SW480 (cell line): ENCODE data around the gene FRS3.
"Not testable (repeated sequence)": the region's sequence is repeated elsewhere in the genome, so short reads cannot be mapped to it uniquely, and the experiment has no call there.

Source experiments
- DNase-seq: peaks from one replicate; pipeline ENCODE4 v3.0.0-alpha.2; 2016; ENCODE audit warnings: low spot score

FRS3 gene

DNA sequence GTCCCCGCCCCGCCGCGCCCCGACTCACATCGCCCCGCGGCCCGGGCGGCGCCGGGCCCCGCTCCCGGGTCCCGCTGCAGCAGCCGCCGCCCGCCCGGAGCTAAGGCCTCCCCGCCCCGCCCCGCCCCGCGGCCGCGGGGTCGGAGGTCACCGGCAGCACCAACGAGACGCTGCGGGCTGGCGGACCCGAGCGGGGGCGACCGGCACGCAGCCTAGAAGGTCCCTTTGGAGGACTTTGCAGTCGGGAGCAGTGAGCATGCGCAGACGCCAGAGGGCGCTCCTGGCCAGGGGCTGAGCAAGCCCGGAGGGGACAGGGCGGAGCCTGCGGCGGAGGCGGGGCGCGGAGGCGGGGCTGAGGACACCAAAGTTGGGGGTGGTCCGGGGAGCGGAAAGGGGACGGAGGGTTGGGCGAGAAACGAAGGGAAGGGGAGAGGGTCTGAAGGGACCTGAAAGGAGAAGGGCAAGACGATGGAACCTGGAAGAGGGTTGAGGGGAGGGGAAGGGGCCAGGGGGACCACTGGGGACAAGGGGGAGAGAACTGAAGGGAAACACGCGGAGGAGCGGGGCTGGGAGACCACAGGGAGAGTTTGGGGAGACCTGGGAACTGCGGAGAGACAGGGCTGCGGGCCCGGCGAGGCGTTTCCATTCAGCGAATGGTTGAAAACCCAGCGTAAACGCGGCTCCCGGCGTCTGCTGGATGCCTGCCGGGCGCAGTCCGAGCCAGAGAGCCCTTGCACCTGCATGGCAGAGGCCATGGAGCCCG, at the start of gene FRS3:
Gene FRS3 (minus strand): TSS at position 113 of the 763 bp plus-strand sequence. CDS start 2,913 bp downstream, outside the sequence.
- peak; percentile 86 for DNase-seq

GRCh38 chr6:41826343-41827022, 46.8 kb upstream of the FRS3 start:
- DNase-seq = no peak

DNA sequence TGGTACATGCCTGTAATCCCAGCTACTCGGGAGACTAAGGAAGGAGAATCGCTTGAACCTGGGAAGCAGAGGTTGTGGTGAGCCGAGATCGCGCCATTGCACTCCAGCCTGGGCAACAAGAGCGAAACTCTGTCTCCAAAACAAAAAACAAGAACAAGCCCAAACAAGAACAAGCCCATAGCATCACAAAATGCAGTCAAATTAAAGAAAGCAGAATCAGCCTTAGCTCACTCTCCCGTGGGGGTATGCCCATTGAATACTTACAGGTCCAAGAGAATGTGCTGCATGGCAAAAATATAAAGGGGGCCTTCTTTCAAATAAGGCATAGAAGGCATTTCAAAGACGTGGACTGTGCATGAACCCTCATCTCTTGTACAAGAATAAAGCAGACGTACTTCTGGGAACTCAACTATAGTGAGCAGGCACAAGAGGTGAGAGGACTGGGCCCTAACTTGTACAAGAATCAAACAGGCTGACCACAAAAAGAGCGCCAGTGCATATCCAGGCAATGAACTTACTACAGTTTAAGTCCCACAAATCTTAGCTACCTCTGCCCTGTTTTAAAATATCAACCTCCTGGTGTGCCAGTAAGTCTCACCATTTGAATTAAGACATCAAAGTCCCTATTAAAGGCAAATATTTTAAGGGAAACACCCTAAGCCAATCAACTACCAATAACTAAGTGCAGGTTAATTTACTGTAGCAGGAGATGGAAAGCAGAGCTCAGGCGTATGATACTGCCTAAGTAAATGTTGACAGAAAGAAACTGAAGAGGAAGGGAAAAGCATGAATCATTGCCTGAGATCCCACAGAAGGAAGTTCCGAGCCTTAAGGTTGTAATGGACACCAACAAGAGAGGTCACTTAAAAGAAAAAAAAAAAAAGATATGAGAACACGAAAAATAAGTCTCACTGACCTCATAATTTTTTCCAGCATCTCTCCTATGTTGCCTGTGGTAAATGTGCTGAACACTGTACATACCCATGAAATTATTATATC, 45.2 kb upstream of the FRS3 start:
- no peak for DNase-seq

DNA sequence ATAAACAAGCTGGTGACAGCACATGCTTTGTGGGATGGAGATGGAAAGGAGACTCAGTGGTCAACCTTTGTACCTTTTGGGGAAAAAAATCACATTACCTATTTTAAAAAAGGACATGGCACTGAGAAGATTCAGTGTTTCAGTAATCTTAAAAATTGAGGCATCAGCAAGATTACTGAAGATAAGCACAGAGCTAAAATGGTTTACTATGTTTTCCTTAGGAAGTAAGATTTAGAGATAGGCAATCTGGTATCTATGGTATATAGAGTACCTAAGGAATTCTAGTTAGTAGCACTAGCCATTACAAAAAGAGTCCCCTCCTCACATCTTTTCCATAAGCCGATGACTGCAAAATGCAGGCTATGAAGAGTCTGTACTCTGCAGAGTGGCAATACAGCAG, 43.5 kb upstream of the FRS3 start:
- no peak for DNase-seq

- DNase-seq = no peak
These were observed 42.3 kb upstream of the FRS3 start for GRCh38 chr6:41822021-41822420.

GRCh38 chr6:41821266-41821665, 41.6 kb upstream of the FRS3 start:
- DNase-seq = no peak

DNA sequence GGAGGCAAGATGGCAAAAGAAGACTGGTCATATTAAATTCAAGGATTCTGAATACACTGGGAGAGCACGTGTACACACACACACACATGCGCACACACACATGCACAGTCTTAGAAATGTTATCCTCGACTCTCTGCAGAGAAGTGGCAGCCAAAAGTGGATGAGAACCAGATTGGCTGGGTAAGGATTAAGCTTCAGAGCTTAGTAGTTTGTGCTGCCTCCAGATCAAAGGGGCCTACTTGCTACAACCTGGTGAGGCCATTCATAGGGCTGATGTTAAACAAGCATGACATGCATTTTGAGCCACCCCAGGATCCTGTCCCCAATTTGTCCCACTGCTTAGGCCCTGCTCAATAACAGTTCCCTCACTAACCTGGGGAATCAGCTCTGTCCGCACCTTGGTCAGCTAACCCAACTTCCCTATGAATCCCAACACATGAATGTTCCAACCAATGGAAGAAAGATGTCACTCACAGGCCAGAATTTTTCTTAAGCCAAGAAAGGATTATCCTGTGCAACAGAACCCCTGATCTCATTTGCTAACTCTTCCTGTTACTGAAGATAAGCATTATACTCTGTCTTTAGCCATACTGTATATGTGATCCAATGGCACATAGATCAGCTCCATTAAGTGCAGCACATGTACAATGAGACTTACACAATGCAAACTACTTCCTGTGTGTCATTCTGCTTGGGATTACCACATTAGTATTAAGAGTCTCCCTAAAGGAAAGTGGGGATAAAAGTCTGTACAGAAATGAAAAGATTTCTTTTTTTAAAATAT, 38.8 kb upstream of the FRS3 start:
- no peak for DNase-seq

GRCh38 chr6:41815587-41815986, 35.9 kb upstream of the FRS3 start:
- DNase-seq = no peak

GRCh38 chr6:41814629-41815028, 34.9 kb upstream of the FRS3 start:
- no peak for DNase-seq

- DNase-seq = no peak
These were observed 34.3 kb upstream of the FRS3 start for GRCh38 chr6:41813956-41814355.

DNA sequence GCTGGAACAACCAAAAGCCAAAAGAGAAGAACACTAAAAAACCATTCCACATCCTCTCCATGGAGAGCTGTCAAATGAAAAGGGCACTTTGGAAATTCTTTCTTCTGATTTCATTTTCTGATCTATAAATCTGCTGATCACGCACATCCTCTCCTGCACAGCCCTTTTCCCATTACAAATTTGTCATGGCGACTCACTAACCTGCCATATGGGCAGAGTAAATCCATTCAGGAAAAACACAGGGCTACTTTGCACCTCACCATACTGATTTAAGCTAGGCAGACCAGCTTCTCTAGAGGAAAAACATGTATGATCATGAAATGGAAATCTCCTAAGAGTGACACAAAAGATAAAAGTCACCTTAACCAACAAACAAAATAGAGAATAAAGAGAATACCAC, 33.8 kb upstream of the FRS3 start:
- DNase-seq = no peak

DNA sequence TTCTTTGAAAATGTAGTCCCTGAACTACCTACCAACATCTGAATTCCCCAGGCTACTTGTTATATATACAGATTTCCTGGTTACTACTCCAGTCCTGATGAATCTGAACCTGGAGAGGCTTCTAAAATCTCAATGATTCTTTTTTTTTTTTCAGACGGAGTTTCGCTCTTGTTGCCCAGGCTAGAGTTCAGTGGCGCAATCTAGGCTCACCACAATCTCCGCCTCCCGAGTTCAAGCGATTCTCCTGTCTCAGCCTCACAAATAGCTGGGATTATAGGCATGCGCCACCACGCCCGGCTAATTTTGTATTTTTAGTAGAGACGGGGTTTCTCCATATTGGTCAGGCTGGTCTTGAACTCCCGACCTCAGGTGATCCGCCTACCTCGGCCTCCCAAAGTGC, 32.2 kb upstream of the FRS3 start:
- DNase-seq = not testable (repeated sequence)

DNA sequence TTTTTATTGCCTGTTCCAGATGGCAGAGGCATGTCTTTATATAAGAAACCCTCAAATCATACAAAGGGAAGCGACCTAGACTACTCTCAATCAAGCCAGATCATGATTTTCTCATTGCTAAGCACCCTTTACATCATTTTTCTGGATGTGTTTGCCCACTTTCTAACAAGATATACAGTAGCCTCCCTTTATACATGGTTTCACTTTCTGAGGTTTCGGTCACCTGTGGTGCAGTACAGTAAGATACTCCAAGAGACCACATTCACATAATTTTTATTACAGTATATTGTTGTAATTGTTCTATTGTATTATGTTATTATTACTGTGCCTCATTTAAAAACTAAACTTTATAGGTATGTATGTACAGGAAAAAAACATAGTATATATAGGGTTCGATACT, 31.4 kb upstream of the FRS3 start:
- DNase-seq = no peak

GRCh38 chr6:41805830-41806774, 26.4 kb upstream of the FRS3 start:
- DNase-seq = no peak

DNA sequence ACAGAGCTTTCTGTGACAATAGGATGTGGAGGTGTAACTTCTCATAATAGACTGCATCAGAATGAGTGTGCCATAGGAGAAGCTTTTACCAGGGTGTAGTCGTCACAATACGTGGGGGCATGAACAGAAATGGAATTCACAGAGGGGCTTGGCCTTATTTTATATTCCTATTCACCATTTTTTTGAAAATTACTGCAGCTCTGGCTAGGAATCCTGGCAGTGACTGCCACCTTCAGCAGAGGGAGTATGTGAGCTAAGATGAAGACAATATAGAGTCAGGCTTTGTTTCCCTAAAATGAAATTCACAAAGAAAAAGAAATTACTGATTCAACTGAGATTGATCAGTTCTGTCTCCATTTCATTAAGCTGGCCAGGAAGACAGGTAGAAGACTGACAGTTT, 21.7 kb upstream of the FRS3 start:
- DNase-seq = no peak

GRCh38 chr6:41799559-41799911, 19.8 kb upstream of the FRS3 start:
- DNase-seq = no peak

GRCh38 chr6:41798901-41799558, 19.3 kb upstream of the FRS3 start:
- no peak for DNase-seq

DNA sequence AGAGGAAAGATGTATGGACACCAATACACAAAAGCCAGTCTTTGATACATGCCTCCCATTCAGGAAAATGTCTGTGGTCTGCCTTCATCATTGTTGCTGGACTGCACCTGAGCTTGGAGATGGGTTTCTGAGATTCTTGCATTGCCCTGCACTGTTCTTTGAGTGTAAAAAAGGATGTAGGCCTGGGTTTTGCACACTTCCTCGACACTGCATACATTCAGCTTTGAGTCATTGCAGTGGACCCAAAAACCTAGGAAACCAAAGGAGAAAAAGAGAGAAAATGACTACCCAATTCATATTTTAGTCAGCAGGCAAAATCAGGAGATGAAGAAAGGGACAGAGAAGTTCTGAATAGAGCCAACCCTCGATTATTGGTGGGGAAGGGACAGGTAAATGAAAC, 16.8 kb upstream of the FRS3 start:
- DNase-seq = no peak

GRCh38 chr6:41791984-41792383, 12.3 kb upstream of the FRS3 start:
- no peak for DNase-seq

DNA sequence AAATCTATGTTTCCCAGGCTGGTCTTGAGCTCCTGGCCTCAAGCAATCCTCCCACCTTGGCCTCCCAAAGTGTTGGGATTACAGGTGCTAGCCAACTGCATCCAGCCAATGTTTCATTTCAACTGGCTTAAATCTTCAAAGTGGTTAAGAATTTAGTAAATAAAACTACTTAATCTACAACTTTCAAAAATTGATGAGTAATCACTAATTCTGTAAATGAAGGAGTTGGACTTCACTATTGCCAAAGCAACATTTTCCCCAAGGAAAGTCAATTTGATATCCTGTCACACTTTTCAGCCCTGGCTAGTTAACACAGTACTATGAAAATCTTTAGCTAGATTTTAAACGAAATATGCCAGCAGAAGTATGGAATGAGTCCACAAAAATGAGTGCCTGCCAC, 11.6 kb upstream of the FRS3 start:
- no peak for DNase-seq
